Right ventricle myocardium superior (tissue), 1 donor: ENCODE results near the gene SHH. TPM values are rescaled to one million over a fixed set of nuclear protein-coding genes. Genes with fewer than 3 reads are reported as not detected.

Experiments used
- ATAC-seq: fragments of 200-7000 bp; cut with Tn5 transposase; one replicate; pipeline ENCODE4 v1.9.1; 2020; ENCODE audit warnings: mild to moderate bottlenecking; ENCODE audit not compliant: poor library complexity
- DNase-seq: peaks from one replicate; pipeline ENCODE4 v3.0.0-alpha.2; 2020
- intact Hi-C: fragments of 100-400 bp; cut with DNase I; formaldehyde crosslinking; loops from one replicate; pipeline ENCODE4 v1.11.2; 2022
- total RNA-seq: library from RNA; stranded (reverse); fragmentation: NEBNext Ultra II Directional; extraction: Animal tissue kit (Norgen Biotek cat#: 25700); gene quantifications from one replicate; pipeline ENCODE4 v1.2.1, GENCODE V29; 2021
- donor health status: DM: no; HTN: yes; CAD: no; lungs with severe emphysema.

SHH gene
- total RNA-seq, 1 donor from 2014 or later: not detected

DNA sequence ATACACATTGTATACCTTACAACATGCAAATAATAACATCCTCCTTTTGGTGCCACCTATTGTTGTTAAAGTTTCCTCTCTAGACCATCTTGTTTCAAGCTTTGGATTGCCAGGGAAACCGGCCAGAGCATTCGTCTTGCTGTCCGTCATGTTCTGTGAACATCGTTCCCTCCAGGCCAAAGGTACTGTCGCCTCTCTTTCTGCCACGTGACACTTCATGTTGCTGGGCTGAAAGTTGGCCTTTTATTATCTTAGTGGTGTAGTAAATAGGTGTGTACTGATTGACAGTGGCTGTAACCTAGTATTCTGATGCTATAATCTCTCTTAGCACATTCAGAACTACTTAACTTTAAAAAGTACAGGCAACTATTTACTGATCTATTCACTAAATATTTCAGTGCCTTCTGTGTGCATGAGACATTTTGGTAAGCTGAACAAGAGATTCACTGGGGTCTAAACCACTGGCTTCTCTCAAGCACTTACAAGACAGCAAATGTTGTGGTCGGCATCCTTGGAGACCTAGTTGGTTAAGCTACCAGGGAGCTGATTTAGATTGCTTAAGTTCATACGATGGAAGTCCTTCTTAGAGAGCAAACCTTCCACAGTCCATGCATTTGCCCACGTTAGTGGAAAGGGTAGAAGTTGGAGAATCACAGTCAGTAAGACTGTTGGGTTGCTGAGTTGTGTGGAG lies 52.4 kb downstream of the SHH start:
- ATAC-seq (peak; percentile 58), DNase-seq (no peak)
- intact Hi-C loops: no loop called here

DNA sequence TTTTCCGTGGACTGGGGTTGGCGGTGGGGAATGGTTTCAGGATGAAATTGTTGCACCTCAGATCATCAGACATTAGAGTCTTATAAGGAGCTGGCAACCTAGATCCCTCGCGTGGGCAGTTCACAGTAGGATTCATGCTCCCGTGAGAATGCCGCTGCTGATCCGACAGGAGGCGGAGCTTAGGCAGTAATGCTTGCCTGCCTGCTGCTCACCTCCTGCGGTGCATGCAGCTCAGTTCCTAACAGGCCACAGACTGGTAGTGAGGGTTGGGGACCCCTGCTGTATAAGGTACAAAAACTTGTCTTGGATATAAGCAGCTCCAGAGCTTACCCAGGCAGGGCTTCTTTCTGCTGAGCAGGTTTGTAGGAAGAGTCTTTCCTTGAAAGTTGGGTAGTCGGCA lies 53.9 kb downstream of the SHH start:
- no peak for DNase-seq
- intact Hi-C loops: no loop called here
- no peak for ATAC-seq

DNA sequence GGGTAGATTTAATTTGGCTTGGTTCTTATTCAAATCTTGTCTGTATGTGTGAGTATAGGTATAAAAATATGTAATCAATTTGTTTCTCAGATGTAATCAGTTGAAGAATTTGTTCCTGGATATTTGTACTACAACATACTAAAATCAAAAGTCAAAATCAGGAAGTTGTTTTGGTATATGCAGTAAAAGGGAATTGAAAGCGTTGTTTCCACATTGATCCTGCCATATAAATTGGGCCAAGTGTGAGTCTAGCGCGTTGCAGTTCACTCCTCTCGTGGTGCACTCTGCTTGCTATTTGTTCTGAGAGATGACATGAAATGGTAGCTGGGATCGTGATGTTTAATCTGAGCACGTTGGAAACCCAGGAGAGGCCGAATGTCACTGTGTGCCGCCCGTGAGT lies 55.9 kb downstream of the SHH start:
- ATAC-seq (no peak), DNase-seq (no peak)
- intact Hi-C loops: no loop called here

DNA sequence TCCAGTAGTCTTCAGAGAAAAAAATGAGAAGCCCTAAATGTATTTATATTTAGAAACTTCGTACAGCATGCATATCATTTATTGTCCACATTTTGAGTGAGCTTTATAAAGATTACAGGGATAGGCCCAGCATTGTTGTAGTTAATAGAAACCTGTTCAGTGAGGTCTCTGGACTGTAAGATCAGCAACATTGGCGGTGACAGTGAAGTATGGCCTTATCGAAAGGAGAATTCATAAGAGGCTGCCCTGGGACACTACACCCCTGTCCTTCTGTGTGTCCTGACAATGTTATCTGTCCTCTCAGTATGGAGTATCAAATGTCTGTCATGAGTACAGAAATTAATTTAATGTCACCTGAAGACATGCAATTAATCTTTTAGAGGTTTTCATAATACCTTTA lies 57.2 kb downstream of the SHH start:
- ATAC-seq: peak; percentile 56
- no peak for DNase-seq
- intact Hi-C loops: no loop called here

DNA sequence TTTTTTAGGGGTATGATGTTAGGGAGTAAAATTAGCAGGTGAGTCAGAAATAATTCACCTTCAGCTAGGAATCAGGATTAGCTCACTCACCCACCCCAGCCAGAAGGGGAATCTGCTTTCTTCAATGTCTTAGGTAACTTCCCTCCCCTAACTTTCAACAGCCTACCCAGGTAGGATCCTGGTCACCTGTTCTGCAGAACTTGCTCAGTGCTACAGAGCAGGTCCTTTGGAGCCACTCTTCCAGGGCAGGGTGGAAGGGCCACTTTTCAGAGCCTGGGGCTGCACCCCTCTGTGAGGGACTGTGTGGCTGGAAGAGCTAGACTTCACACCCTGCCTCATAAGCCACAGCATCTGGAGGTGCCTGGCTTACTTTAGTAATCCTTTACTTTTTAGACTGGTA lies 58.1 kb downstream of the SHH start:
- intact Hi-C loops: no loop called here
- DNase-seq (no peak), ATAC-seq (no peak)

DNA sequence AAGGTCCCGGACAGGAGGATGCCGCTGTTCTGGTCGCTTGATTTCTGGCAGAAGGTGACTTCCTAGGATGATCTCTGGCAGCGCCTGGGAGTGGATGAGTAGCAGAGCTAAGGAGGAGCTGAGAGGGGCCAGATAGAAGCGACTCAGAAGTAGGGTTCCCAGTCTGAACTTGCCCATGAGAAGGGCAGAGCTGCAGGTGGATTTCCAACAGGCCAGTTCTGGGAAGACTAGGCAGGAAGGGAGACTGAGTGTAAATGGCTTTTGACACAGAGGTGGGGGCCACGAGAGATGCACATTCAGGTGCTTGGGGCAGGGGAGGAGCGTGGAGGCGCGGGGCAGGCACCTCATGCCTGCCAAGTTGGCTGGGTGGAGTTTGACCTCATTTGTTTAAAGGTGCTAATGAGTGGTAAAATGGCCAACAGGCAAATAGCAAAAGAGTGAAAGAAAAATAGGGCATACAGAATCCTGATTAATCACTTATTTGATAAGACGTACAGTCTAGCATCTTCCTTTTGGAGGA lies 58.8 kb downstream of the SHH start:
- no peak for ATAC-seq

DNA sequence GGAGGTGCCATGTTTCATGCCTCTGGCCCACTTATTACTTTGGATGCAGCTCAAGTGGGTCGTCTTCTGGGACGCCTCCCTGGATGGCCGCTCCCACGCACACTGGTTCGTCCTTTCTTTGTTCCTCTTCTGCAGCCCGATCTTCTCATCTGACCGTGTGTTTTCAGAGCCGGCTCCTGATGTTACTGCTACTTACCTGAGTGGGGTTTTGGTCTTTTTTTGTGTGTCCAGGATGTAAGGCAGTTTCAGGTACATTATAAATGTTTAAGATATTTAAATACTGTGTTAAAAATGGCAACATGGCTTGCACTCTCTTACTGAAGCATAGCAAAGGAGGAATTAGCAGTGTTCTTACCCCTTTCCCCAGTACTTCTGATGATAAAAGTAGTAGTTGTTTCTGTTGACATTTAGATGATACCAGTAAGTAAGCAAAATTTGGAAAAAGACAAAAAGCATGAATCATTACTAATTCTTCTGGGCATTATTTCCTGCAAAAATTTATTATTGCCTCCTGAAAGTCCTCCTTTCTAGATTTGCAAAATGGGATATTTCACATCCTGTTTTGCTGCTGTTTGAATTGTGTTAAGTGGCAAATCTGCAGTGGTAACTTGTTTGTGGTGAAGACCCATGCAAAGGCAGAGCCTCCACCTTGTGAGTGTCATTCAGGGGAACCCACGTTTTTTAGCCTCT lies 59.4 kb downstream of the SHH start:
- intact Hi-C loops: no loop called here
- no peak for ATAC-seq
- DNase-seq: no peak

More for the DNA sequence above, 58.8 kb downstream of the SHH start:
- intact Hi-C loops: no loop called here
- no peak for DNase-seq

DNA sequence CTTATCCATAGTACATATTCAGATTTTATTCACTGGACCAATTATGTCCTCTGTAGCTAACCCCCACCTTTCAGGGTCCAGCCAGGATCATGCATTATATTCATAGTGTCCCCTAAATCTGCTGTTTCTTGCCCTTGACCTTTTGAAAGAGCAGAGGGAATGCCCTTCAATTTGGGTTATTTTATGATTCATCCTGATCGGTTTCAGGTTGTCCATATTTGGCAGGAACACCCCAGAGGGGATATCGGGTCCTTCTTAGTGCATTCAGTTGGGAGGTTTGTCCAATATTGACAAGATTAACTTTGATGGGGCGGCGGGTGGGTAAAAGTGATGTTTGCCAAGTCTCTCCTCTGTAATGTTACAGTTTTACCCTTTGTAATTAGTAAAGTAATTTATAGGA lies 60.9 kb downstream of the SHH start:
- intact Hi-C loops: no loop called here
- no peak for ATAC-seq
- DNase-seq: no peak

DNA sequence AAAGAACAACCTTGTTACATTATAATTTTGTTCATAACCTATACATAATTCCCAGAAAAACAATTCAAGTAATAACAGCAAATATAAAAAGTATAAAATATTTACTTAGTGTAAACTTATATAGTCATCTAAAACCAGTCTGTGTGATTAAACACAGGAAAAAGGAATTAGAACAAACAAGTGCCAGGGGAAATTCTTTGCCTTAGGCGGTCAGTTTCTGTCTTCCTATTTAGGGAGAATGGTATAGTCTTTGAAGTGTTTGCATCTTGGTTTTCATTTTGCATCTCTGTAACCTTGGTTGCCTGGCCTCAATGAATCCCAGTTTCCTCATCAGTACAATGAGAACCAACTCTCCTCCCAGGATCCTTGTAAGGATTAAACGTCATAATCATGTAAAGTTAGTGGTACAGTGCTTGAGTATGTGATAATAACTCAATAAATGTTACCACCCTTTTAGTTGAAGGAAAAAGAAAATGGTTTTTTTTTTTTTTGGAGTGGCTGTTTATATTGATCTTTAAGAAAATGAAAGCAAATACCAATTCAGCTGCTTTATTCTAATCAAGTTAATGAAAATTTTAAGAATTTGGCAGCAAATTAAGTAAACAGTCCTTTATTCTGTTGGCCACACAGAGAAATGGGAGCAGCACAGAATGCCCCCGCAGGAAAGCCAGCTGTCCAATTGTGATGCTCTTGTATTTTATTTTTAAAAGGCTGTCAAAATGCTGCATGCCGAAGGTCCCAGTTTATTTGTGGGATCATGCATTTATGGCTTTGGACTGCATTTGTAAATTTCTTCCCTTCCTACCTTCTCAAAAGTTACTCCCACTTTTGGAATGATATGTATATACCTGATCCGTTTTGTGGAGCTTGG lies 61.8 kb downstream of the SHH start:
- intact Hi-C loops: no loop called here
- ATAC-seq (no peak), DNase-seq (no peak)

Other genes with a start within 250 kb of the SHH start
- 32.8 TPM for gene RBM33, start 167.8 kb downstream of the SHH start, total RNA-seq